Measurements from ENCODE around the gene PDZRN3. TPM values are rescaled to one million over a fixed set of nuclear protein-coding genes. Genes with fewer than 3 reads are reported as not detected.

Gene PDZRN3
- total RNA-seq, 2 donors from 2014 or later = not detected

DNA sequence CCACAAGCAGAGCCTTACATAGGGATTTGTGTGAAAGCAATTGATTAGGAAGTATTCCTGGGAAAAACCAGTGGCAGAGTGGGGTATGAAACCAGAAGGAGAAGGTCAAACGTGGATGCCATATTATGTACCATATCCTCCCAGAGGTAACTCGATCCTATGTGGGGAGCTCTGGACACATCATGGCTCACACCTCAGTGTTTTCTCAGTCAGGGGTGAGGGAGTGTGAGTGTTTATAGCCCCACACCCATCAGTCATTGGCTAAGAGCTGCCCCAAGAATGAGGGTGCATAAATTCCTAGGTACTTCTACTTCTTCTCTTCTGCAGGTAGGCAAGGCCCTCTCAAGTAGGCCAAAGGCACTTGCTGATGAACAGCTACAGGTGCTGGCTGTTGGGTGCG, 28.2 kb upstream of the PDZRN3 start:
- Mint-ChIP-seq H3K27me3 (no peaks in the 10 kb centered on the region), H3K27ac (no peak overlapping the region), H3K9me3 (no peaks in the 10 kb centered on the region), H3K4me1 (no peaks in the 10 kb centered on the region), H3K36me3 (ENCODE audit: low read depth) (no peaks in the 10 kb centered on the region), H3K4me3 (no peak overlapping the region)
- no peak for ATAC-seq (replicated peaks)

GRCh38 chr3:73637042-73637441, 12.3 kb upstream of the PDZRN3 start:
- H3K4me1 Mint-ChIP-seq = no peaks in the 10 kb centered on the region
- no peaks in the 10 kb centered on the region for H3K9me3 Mint-ChIP-seq
- no peak overlapping the region for H3K27ac Mint-ChIP-seq
- H3K36me3 Mint-ChIP-seq (ENCODE audit: low read depth) = no peaks in the 10 kb centered on the region
- no peak for ATAC-seq (replicated peaks)
- no peak overlapping the region for H3K4me3 Mint-ChIP-seq
- H3K27me3 Mint-ChIP-seq = no peaks in the 10 kb centered on the region

DNA sequence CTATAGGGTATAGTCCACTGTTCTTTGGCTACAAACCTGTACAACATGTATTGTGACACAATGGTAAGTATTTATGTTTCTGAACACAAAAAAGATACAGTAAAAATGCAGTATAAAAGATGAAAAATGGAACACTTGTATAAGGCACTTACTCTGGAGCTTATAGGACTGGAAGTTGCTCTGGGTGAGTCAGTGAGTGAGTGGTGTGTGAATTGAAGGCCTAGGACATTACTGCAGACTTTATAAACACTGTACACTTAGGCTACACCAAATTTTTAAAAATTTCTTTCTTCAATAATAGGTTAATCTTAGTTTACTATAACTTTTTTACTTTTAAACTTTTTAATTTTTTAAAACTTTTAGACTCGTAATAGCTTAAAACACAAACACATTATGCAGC, 10.5 kb upstream of the PDZRN3 start:
- Mint-ChIP-seq H3K36me3 (ENCODE audit: low read depth) (no peaks in the 10 kb centered on the region), H3K4me1 (no peaks in the 10 kb centered on the region), H3K9me3 (no peaks in the 10 kb centered on the region), H3K4me3 (no peak overlapping the region), H3K27me3 (no peaks in the 10 kb centered on the region), H3K27ac (no peak overlapping the region)
- ATAC-seq (replicated peaks) = no peak

DNA sequence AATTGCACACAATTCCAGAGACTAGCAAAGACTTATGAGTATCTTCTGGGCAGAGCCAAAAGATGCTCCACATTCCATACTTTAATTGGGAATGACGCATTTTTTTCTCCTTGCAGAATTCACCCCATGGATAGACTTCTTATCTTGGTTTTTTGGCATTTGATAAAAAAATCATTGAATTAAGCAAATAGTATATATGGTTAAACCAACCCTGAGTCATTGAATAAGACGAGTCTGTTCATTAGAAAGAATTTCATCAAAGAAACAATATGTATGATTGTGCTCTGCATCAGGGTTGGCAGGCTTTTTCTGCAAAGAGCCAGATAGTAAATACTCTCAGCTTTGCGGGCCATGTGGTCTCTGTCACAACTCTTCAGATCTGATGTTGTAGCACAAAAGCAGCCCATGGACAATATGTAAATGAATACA, 9.2 kb upstream of the PDZRN3 start:
- H3K27ac Mint-ChIP-seq = no peak overlapping the region
- H3K36me3 Mint-ChIP-seq (ENCODE audit: low read depth) = no peaks in the 10 kb centered on the region
- ATAC-seq (replicated peaks) = no peak
- H3K4me3 Mint-ChIP-seq = no peak overlapping the region
- no peaks in the 10 kb centered on the region for H3K27me3 Mint-ChIP-seq
- H3K9me3 Mint-ChIP-seq = no peaks in the 10 kb centered on the region
- H3K4me1 Mint-ChIP-seq = no peaks in the 10 kb centered on the region

DNA sequence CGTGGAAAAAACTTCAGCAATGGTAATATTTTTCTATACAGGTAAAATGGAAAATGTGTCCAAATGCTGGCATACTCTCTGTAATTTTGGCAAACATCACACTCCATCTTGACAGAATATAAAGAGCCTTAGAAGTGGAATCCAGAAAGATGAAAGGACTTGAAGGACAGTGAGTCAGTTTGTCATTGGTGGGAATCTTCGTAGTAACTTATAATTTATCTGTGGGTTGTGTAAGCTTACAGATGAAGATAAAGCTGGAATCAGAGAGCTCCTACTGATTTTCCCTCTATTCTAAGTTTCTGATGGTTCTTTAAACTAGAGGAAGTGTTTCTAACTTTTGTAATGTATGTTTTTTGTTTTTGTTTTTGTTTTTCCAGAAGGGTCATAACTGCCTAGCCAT, 8.7 kb upstream of the PDZRN3 start:
- Mint-ChIP-seq H3K27ac (no peak overlapping the region), H3K4me1 (no peaks in the 10 kb centered on the region), H3K4me3 (no peak overlapping the region), H3K9me3 (no peaks in the 10 kb centered on the region), H3K27me3 (no peaks in the 10 kb centered on the region), H3K36me3 (ENCODE audit: low read depth) (no peaks in the 10 kb centered on the region)
- ATAC-seq (replicated peaks) = no peak

- Mint-ChIP-seq H3K4me3 (no peak overlapping the region), H3K36me3 (ENCODE audit: low read depth) (no peaks in the 10 kb centered on the region), H3K4me1 (no peaks in the 10 kb centered on the region), H3K27me3 (peaks cover 6% of the 10 kb centered on the region), H3K9me3 (no peaks in the 10 kb centered on the region), H3K27ac (no peak overlapping the region)
- ATAC-seq (replicated peaks) = no peak
Measured at GRCh38 chr3:73626106-73626505, 1.4 kb upstream of the PDZRN3 start.

DNA sequence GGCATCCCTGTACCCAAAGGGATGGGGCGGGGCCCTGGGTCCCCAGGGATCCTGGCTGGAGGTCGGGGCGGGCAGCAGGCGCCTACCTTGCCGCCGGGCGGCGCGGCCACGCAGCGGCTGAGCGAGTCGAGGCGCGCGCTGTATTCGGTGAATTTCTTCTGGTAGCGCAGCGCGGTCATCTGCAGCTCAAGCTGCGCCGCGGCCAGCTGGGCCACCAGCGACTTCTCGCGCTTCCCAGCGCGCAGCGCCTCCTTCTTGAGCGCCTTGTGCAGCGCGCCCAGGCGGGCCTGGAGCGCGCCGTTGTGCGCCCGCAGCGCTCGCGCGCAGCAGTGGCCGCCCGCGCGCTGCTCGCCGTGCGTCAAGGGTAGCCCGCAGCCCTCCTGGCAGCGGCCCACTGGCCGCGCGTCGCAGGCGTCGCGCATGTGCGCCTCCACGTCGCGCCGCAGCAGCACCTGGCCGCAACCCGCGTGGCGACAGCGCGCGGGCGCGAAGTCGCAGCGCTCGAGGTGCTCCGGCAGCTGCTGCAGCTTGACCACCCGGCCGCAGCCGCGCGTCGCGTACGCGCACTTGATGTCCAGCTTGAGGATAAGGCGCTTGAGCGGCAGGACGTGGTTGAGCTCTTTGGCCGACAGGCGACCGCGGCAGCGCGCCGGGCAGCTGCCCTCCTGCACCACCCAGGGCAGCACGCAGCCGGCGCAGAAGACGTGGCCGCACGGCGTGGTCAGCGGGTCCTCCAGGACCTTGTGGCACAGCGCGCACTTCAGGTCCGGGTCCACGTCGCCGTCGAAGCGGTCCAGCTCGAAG, 522 bp downstream of the PDZRN3 start:
- no peaks in the 10 kb centered on the region for H3K36me3 Mint-ChIP-seq (ENCODE audit: low read depth)
- H3K4me3 Mint-ChIP-seq = no peak overlapping the region
- H3K4me1 Mint-ChIP-seq = no peaks in the 10 kb centered on the region
- ATAC-seq (replicated peaks) = no peak
- H3K9me3 Mint-ChIP-seq = no peaks in the 10 kb centered on the region
- peaks cover 6% of the 10 kb centered on the region for H3K27me3 Mint-ChIP-seq
- H3K27ac Mint-ChIP-seq = no peak overlapping the region

- no peaks in the 10 kb centered on the region for H3K36me3 Mint-ChIP-seq (ENCODE audit: low read depth)
Measured at GRCh38 chr3:73623346-73623745, 1.4 kb downstream of the PDZRN3 start.

GRCh38 chr3:73622091-73622805, 2.5 kb downstream of the PDZRN3 start:
- H3K36me3 Mint-ChIP-seq (ENCODE audit: low read depth) = no peaks in the 10 kb centered on the region

More at GRCh38 chr3:73623346-73623745, 1.4 kb downstream of the PDZRN3 start:
- ATAC-seq (replicated peaks) = no peak
- Mint-ChIP-seq H3K27me3 (peaks cover 6% of the 10 kb centered on the region), H3K9me3 (no peaks in the 10 kb centered on the region), H3K4me3 (no peak overlapping the region), H3K4me1 (no peaks in the 10 kb centered on the region), H3K27ac (no peak overlapping the region)

GRCh38 chr3:73621388-73621787, 3.4 kb downstream of the PDZRN3 start:
- H3K27me3 Mint-ChIP-seq = peaks cover 6% of the 10 kb centered on the region
- no peak overlapping the region for H3K4me3 Mint-ChIP-seq
- H3K36me3 Mint-ChIP-seq (ENCODE audit: low read depth) = no peaks in the 10 kb centered on the region
- H3K27ac Mint-ChIP-seq = no peak overlapping the region
- H3K9me3 Mint-ChIP-seq = no peaks in the 10 kb centered on the region
- no peak for ATAC-seq (replicated peaks)
- H3K4me1 Mint-ChIP-seq = no peaks in the 10 kb centered on the region

More at GRCh38 chr3:73622091-73622805, 2.5 kb downstream of the PDZRN3 start:
- no peak for ATAC-seq (replicated peaks)
- no peak overlapping the region for H3K4me3 Mint-ChIP-seq
- no peaks in the 10 kb centered on the region for H3K9me3 Mint-ChIP-seq
- H3K27me3 Mint-ChIP-seq = peaks cover 6% of the 10 kb centered on the region
- no peak overlapping the region for H3K27ac Mint-ChIP-seq
- H3K4me1 Mint-ChIP-seq = no peaks in the 10 kb centered on the region

DNA sequence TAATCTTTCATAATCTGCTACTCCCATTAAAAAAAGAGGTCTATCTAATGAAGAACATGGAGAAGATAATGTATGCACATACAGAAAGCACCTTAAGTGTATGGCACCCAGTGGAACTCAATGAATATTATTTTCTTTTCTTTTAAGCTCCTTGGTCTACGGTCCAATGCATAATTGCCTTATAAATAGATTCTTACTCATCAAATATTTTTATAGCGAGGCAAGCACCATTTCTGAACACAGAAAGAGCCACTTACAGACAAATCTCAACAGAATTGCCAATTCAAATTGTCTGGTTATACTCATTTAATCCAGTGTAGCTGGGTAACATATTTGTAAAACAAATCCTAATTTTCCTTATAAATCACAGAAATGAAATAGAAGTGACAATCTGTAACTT, 6.3 kb downstream of the PDZRN3 start:
- ATAC-seq (replicated peaks) = no peak
- Mint-ChIP-seq H3K36me3 (ENCODE audit: low read depth) (no peaks in the 10 kb centered on the region), H3K27ac (no peak overlapping the region), H3K4me3 (no peak overlapping the region), H3K27me3 (no peaks in the 10 kb centered on the region), H3K4me1 (no peaks in the 10 kb centered on the region), H3K9me3 (no peaks in the 10 kb centered on the region)

DNA sequence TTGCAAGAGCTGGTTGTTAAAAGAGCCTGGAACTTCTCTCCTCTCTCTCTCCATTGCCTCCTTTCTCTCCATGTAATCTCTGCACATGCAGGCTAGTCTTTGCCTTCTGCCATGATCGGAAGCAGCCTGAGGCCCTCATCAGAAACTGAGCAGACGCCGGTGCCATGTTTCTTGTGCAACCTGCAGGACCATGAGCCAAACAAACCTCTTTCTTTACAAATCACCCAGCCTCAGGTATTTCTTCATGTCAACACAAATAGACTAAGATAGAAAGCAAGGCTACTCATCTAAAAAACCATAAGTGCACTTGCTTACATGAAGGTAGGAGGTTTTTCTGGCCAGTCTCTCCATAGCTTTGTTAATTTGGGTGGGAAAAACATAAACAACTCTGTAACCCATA, 8.7 kb downstream of the PDZRN3 start:
- no peaks in the 10 kb centered on the region for H3K27me3 Mint-ChIP-seq
- no peak for ATAC-seq (replicated peaks)
- H3K27ac Mint-ChIP-seq = no peak overlapping the region
- no peaks in the 10 kb centered on the region for H3K4me1 Mint-ChIP-seq
- H3K36me3 Mint-ChIP-seq (ENCODE audit: low read depth) = no peaks in the 10 kb centered on the region
- no peak overlapping the region for H3K4me3 Mint-ChIP-seq
- H3K9me3 Mint-ChIP-seq = no peaks in the 10 kb centered on the region

DNA sequence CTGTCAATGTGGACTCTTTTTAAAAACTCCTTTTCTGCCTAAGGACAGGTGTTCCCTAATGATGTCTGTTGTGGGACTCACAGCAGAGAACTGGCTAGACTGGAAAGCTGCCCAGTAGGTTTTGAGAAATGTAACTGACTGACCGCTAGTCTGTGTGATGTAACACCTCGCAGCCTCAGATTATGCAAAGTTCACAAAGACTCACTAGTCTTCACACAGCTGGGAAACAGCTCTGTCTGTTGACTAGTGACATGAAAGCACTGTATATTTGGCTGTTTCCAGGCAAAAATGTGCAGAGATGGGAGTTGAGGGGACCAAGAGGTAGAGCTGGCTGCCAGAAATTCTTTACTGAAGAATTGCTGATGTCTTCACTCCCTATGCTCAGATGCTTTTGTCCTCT, 10.3 kb downstream of the PDZRN3 start:
- Mint-ChIP-seq H3K9me3 (no peaks in the 10 kb centered on the region), H3K27ac (no peak overlapping the region), H3K4me3 (no peak overlapping the region), H3K36me3 (ENCODE audit: low read depth) (no peaks in the 10 kb centered on the region), H3K27me3 (no peaks in the 10 kb centered on the region), H3K4me1 (no peaks in the 10 kb centered on the region)
- no peak for ATAC-seq (replicated peaks)

DNA sequence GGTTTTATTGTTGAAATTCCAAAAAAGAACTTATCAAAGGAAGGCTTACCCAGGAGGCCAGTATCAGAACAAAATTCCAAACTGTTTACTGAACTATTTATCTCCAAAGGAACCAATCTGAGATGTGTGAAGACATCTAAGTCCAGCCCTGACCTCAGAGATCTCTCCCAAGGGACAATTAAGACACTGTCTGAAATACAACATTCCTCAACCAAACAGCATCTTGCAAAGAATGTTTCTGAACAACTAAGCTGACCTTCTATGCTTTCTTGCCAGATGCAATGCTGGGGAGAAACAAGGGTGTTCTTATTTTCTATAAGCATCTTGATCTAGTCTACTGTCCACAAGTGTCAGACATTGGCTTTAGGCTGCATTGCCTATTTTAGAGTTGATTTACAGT, 13.6 kb downstream of the PDZRN3 start:
- H3K4me1 Mint-ChIP-seq = no peaks in the 10 kb centered on the region
- H3K27ac Mint-ChIP-seq = no peak overlapping the region
- no peak overlapping the region for H3K4me3 Mint-ChIP-seq
- no peak for ATAC-seq (replicated peaks)
- no peaks in the 10 kb centered on the region for H3K36me3 Mint-ChIP-seq (ENCODE audit: low read depth)
- no peaks in the 10 kb centered on the region for H3K9me3 Mint-ChIP-seq
- H3K27me3 Mint-ChIP-seq = no peaks in the 10 kb centered on the region

DNA sequence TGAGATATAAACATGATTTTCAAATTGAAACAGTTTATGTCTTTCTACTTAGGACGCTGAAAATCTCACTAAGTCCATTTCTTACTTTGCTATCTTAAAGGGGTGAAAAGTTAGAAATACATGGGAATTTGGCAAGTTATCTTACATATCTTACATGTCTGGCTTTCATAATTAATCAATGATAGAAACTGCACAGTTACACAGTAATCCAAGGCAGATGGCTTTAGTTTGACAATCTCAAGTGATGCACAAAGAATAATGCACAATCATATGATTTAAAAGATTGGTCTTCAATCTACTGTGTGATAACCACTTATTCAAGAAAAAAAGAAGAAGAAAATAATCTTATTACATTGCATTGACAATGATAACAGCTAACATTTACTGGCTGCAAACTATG, 14.2 kb downstream of the PDZRN3 start:
- H3K9me3 Mint-ChIP-seq = no peaks in the 10 kb centered on the region
- no peak overlapping the region for H3K4me3 Mint-ChIP-seq
- no peaks in the 10 kb centered on the region for H3K36me3 Mint-ChIP-seq (ENCODE audit: low read depth)
- ATAC-seq (replicated peaks) = no peak
- H3K27ac Mint-ChIP-seq = no peak overlapping the region
- no peaks in the 10 kb centered on the region for H3K4me1 Mint-ChIP-seq
- no peaks in the 10 kb centered on the region for H3K27me3 Mint-ChIP-seq
